Kidney (tissue), 14 donors: ENCODE data around the gene ANKRD27. TPM values are rescaled to one million over a fixed set of nuclear protein-coding genes. Genes with fewer than 3 reads are reported as not detected.

Experiments used
- DNase-seq, 5 donors: peaks; one replicate each; pipeline ENCODE4 v3.0.0-alpha.2; 2013 to 2020
- FAIRE-seq: peaks from 2 replicates; lab custom pipeline; 2012; peaks lifted over from hg19 to GRCh38; lab: Jason Lieb, UNC
- H3K27ac ChIP-seq, 2 donors: one replicate each; pipeline ENCODE4 v1.7.0; 2013; ENCODE audit warnings: low read depth in 2 of 2, low read length in 2 of 2, inconsistent platforms in 1 of 2
- H3K27me3 ChIP-seq: one replicate; pipeline ENCODE4 v1.7.1; 2013; ENCODE audit warnings: low read length, inconsistent platforms; ENCODE audit not compliant: control insufficient read depth, insufficient read depth
- H3K36me3 ChIP-seq, 3 donors: one replicate each; pipeline versions ENCODE4 v1.7.0 to v1.7.1; 2013; ENCODE audit warnings: low read length in 3 of 3, control low read depth in 1 of 3, inconsistent platforms in 1 of 3; ENCODE audit not compliant: insufficient read depth in 3 of 3, control insufficient read depth in 2 of 3
- H3K4me1 ChIP-seq, 3 donors: one replicate each; pipeline versions ENCODE4 v1.7.0 to v1.7.1; 2013; ENCODE audit warnings: low read length in 3 of 3, inconsistent platforms in 1 of 3, low read depth in 1 of 3; ENCODE audit not compliant: control insufficient read depth in 2 of 3, insufficient read depth in 2 of 3
- H3K4me3 ChIP-seq, 3 donors: one replicate each; pipeline versions ENCODE4 v1.7.0 to v1.8.1; 2013; ENCODE audit warnings: low read length in 3 of 3, control low read depth in 1 of 3, inconsistent platforms in 1 of 3
- H3K9ac ChIP-seq, 3 donors: one replicate each; pipeline versions ENCODE4 v1.7.0 to v1.7.1; 2013; ENCODE audit warnings: low read length in 3 of 3, control low read depth in 1 of 3, inconsistent platforms in 1 of 3
- H3K9me3 ChIP-seq, 3 donors: one replicate each; pipeline versions ENCODE4 v1.7.0 to v1.7.1; 2013; ENCODE audit warnings: low read length in 3 of 3, control low read depth in 1 of 3, inconsistent platforms in 1 of 3; ENCODE audit not compliant: control insufficient read depth in 2 of 3, insufficient read depth in 1 of 3
- intact Hi-C: fragments of 100-400 bp; cut with DNase I; formaldehyde crosslinking; loops from one replicate; pipeline ENCODE4 v1.11.1; 2022
- polyA plus RNA-seq: library from polyadenylated mRNA; stranded (reverse); fragments of 350-450 nt; fragmentation: Illumina TruSeq; extraction: RNeasy Lipid Tissue Mini Kit (QIAGEN cat#74804); gene quantifications from one replicate; pipeline ENCODE4 v1.2.3, GENCODE V29; 2014; ENCODE audit warnings: low read depth, low replicate concordance; ENCODE audit not compliant: insufficient read depth
- total RNA-seq: library from RNA; stranded (reverse); fragmentation: NEBNext Ultra II Directional; extraction: Animal tissue kit (Norgen Biotek cat#: 25700); gene quantifications from one replicate; pipeline ENCODE4 v1.2.1, GENCODE V29; 2021
- TF ChIP-seq, protein P1 (sequence below): IDR thresholded peaks from 3 replicates; pipeline ENCODE4 v1.5.1; 2012; ENCODE audit warnings: mild to moderate bottlenecking, moderate library complexity, borderline replicate concordance; ENCODE audit not compliant: insufficient read depth; ENCODE audit errors: extremely low read depth
- donor health status: control.
- donor health status: control.
- donor health status: control.
- donor health status: control.
- donor health status: control.
- donor health status: DM: yes; HTN: yes; CAD: no.
- donor health status: Normal renal cell carcinoma (clear cell type).

Gene ANKRD27
- total and polyA plus RNA-seq, 2 donors from 2014 or later, result 9.3 to 29.8 TPM

GRCh38 chr19:32563761-32564160, 111.2 kb downstream of the ANKRD27 start:
- no peaks in the 10 kb centered on the region for H3K27me3 ChIP-seq
- H3K4me1 ChIP-seq, result no peaks in the 10 kb centered on the region
- no peak overlapping the region for H3K9ac ChIP-seq
- H3K36me3 ChIP-seq, result no peaks in the 10 kb centered on the region
- no peak overlapping the region for H3K4me3 ChIP-seq
- no peaks in the 10 kb centered on the region for H3K9me3 ChIP-seq
- DNase-seq, result no peak
- intact Hi-C loops, result no loop called here
- TF ChIP-seq, protein P1, sequence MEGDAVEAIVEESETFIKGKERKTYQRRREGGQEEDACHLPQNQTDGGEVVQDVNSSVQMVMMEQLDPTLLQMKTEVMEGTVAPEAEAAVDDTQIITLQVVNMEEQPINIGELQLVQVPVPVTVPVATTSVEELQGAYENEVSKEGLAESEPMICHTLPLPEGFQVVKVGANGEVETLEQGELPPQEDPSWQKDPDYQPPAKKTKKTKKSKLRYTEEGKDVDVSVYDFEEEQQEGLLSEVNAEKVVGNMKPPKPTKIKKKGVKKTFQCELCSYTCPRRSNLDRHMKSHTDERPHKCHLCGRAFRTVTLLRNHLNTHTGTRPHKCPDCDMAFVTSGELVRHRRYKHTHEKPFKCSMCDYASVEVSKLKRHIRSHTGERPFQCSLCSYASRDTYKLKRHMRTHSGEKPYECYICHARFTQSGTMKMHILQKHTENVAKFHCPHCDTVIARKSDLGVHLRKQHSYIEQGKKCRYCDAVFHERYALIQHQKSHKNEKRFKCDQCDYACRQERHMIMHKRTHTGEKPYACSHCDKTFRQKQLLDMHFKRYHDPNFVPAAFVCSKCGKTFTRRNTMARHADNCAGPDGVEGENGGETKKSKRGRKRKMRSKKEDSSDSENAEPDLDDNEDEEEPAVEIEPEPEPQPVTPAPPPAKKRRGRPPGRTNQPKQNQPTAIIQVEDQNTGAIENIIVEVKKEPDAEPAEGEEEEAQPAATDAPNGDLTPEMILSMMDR, result no peak
- H3K27ac ChIP-seq, result no peak overlapping the region
- FAIRE-seq, result no peak

DNA sequence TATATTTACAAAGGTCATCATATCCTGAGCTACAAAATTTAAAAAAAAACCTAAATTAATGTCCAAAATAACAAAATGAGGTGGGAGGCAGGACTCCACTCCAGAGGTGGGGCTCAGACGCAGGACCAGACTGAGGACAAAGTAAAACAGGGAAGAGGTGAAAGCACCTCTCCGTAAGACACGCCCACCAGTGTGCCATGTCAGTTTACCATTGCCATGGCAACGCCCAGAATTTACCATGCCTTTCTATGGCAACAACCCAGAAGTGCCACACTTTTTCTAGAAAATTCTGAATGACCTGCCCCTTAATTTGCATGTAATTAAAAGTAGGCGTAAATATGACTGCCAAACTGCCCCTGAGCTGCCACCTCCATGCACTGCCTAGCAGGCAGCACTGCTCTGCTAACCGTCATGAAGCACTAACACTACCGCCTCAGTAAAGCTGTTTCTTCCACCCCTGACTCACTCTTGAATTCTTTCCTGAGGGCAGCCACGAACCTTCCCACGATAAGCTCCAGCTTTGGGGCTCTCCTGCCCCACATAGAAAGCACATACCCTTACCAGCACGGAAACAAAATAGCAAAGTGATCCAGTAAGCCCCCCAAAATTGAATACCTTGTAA, 116.3 kb downstream of the ANKRD27 start:
- no peaks in the 10 kb centered on the region for H3K36me3 ChIP-seq
- FAIRE-seq, result no peak
- H3K4me1 ChIP-seq, result no peaks in the 10 kb centered on the region
- no peak for DNase-seq
- no peak overlapping the region for H3K27ac ChIP-seq
- H3K9me3 ChIP-seq, result no peaks in the 10 kb centered on the region
- no peaks in the 10 kb centered on the region for H3K27me3 ChIP-seq
- H3K4me3 ChIP-seq, result no peak overlapping the region
- TF ChIP-seq, protein P1, result no peak
- H3K9ac ChIP-seq, result no peak overlapping the region
- intact Hi-C loops, result no loop called here

GRCh38 chr19:32555786-32556185, 119.2 kb downstream of the ANKRD27 start:
- intact Hi-C loops, result no loop called here
- Histone ChIP-seq H3K4me3 (no peak overlapping the region), H3K9ac (no peak overlapping the region), H3K36me3 (no peaks in the 10 kb centered on the region), H3K9me3 (no peaks in the 10 kb centered on the region), H3K27me3 (no peaks in the 10 kb centered on the region), H3K4me1 (no peaks in the 10 kb centered on the region), H3K27ac (no peak overlapping the region)
- TF ChIP-seq, protein P1, result no peak
- DNase-seq (no peak), FAIRE-seq (no peak)

DNA sequence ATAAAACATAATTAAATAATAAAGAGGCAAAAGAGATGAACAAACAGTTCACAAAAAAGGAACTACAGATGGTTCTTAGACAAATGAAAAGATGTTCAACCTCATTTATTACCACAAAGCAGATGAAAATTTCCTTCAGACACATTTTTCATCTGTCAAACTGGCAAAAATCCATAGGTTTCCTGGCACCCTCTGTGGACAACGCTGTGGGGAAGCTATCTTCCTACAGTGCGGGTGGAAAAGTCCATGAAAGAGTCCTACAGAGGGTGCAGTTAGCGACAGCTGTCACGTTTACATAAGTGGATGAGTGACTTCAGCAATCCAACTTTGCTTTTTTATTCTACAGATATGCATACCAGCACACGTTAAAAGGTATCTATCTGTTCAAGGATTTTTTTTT, 124.3 kb downstream of the ANKRD27 start:
- Histone ChIP-seq H3K9me3 (no peaks in the 10 kb centered on the region), H3K36me3 (no peaks in the 10 kb centered on the region), H3K4me1 (no peaks in the 10 kb centered on the region), H3K4me3 (no peak overlapping the region), H3K9ac (no peak overlapping the region), H3K27me3 (no peaks in the 10 kb centered on the region), H3K27ac (no peak overlapping the region)
- TF ChIP-seq, protein P1, result no peak
- intact Hi-C loops, result no loop called here
- FAIRE-seq (no peak), DNase-seq (no peak)
